ENCODE results near the gene MOB2. TPM values are rescaled to one million over a fixed set of nuclear protein-coding genes. Genes with fewer than 3 reads are reported as not detected.

MOB2 gene
- total and polyA plus RNA-seq, 7 donors = 44.5 to 75.1 (median 58.1) TPM

DNA sequence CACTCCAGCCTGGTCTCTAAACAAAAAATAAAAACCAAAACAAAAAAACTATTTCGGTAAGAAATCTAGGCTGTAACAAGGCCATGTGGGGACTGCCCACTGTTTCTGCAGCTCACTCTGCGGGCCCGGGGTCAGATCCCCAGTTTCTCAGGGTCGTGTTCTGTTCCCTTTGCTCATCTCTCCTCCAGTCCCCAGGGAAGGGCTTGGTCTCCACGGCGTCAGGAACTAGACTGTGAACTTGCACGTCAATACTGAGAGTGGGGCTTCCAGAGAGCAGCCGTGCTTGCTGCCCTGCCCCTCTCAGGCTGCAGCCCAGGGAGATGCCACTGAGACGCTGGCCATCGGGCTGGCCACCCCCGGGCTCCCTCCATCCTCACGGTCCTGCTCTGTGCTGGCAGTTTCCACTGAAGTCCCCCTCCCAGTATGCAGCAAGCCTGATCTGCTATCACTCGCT is 33.7 kb upstream of the MOB2 start:
- Histone ChIP-seq H3K27ac (no peak overlapping the region), H3K4me1 (peaks cover 39% of the 10 kb centered on the region), H3K9me3 (no peaks in the 10 kb centered on the region), H3K36me3 (ENCODE audit: insufficient read depth in 1 of 2, low read depth in 1 of 2) (no peaks in the 10 kb centered on the region), H3K4me3 (no peak overlapping the region), H3K27me3 (ENCODE audit: insufficient read depth in 3 of 3, low read length in 2 of 3) (no peaks in the 10 kb centered on the region)
- TF ChIP-seq, protein P1, sequence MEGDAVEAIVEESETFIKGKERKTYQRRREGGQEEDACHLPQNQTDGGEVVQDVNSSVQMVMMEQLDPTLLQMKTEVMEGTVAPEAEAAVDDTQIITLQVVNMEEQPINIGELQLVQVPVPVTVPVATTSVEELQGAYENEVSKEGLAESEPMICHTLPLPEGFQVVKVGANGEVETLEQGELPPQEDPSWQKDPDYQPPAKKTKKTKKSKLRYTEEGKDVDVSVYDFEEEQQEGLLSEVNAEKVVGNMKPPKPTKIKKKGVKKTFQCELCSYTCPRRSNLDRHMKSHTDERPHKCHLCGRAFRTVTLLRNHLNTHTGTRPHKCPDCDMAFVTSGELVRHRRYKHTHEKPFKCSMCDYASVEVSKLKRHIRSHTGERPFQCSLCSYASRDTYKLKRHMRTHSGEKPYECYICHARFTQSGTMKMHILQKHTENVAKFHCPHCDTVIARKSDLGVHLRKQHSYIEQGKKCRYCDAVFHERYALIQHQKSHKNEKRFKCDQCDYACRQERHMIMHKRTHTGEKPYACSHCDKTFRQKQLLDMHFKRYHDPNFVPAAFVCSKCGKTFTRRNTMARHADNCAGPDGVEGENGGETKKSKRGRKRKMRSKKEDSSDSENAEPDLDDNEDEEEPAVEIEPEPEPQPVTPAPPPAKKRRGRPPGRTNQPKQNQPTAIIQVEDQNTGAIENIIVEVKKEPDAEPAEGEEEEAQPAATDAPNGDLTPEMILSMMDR (IDR thresholded peaks at IDR 0.05) = no peak
- ATAC-seq = no peak
- DNase-seq = no peak
- 63 to 68% (median 66%) methylated on average over 13 of the region's 13 CpGs for WGBS, 3 donors
- intact Hi-C loops (cut with DNase I) = no loop called here

DNA sequence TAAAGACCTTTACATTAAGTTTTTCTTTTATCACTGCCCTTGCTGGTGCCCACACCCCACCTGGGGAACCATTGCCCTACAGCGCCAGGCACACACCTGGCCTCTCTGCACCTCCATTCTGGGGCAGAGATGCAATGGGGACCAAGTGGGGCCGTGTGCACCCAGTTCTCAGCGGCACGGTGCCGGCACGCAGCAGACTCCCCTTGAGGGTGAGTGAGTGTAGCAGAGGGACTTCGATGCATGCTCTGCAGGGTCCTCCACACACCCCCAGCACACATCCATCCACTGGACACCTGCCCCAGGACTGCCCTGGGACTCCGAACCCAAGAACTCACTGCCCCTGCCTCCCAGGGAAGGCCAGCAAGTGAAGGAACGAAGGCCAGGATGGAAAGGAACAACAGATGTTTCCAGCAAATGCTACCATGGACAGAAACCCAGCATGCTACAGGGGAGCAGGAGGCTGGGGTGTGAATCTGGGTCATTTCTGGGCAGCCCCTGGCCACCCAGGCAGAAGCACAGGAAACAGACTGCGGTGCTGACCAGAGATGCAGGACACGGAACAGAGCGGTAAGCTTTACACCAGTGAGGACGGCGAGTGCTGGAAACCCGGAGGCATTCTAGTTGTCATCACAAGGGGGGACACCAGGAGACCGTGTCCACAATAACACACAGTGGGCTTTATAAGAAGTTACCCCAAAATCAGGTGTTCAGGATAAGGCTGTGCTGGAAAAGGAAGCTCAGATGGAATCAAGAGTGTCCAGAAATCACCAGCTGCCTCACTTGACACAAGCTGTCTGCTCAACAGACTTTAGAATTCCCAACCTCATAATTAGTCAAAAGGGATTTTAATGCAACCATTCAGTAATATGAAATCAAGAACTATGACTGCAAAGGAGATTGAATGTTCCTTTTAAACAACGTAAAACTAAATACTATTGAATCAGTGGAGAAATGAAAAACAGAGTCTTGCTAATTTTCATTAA is 32.7 kb upstream of the MOB2 start:
- intact Hi-C loops (cut with DNase I) = loop anchor here (5.0 kb wide), 3 partner anchors 62 to 317 kb away; no protein-coding TSS in a partner anchor
- 91 to 94% (median 93%) methylated on average over 17 of the region's 17 CpGs for WGBS, 3 donors
- H3K27me3 ChIP-seq (ENCODE audit: insufficient read depth in 3 of 3, low read length in 2 of 3) = no peaks in the 10 kb centered on the region
- ATAC-seq (no peak), DNase-seq (peak in 1 of 2 donors; percentile 25)
- no peaks in the 10 kb centered on the region for H3K9me3 ChIP-seq
- H3K4me3 ChIP-seq = no peak overlapping the region
- no peak overlapping the region for H3K27ac ChIP-seq
- H3K36me3 ChIP-seq (ENCODE audit: insufficient read depth in 1 of 2, low read depth in 1 of 2) = no peaks in the 10 kb centered on the region
- TF ChIP-seq, protein P1 (IDR thresholded peaks at IDR 0.05) = no peak
- peaks cover 48% of the 10 kb centered on the region for H3K4me1 ChIP-seq

DNA sequence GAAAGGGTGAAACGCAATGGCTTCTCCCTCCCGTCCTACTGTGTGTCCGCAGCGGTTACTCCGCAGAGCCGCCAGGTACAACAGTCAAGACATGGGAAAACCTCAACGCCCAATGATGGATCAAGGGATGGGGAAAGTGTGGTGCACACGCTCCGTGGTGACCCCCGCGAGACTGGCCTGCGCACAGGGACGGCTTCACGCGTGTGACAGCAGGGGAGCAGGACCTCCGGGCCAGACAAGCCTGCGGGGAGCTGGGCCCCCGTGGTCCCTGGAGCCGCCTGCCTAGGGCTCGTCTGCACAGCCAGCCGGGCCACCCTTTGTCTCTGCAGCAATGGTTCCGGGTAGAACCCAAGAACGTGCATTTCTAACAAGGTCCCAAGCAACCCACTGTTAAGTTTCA is 31.7 kb upstream of the MOB2 start:
- Histone ChIP-seq H3K27ac (no peak overlapping the region), H3K27me3 (ENCODE audit: insufficient read depth in 3 of 3, low read length in 2 of 3) (no peaks in the 10 kb centered on the region), H3K4me1 (peaks cover 52% of the 10 kb centered on the region), H3K36me3 (ENCODE audit: insufficient read depth in 1 of 2, low read depth in 1 of 2) (no peaks in the 10 kb centered on the region), H3K4me3 (no peak overlapping the region), H3K9me3 (no peaks in the 10 kb centered on the region)
- TF ChIP-seq, protein P1 (IDR thresholded peaks at IDR 0.05) = no peak
- intact Hi-C loops (cut with DNase I) = loop anchor here (5.0 kb wide), 3 partner anchors 61 to 316 kb away; no protein-coding TSS in a partner anchor
- WGBS, 3 donors = 93 to 96% (median 95%) methylated on average over 23 of the region's 23 CpGs
- ATAC-seq (no peak), DNase-seq (peak in 1 of 2 donors; percentile 39)

DNA sequence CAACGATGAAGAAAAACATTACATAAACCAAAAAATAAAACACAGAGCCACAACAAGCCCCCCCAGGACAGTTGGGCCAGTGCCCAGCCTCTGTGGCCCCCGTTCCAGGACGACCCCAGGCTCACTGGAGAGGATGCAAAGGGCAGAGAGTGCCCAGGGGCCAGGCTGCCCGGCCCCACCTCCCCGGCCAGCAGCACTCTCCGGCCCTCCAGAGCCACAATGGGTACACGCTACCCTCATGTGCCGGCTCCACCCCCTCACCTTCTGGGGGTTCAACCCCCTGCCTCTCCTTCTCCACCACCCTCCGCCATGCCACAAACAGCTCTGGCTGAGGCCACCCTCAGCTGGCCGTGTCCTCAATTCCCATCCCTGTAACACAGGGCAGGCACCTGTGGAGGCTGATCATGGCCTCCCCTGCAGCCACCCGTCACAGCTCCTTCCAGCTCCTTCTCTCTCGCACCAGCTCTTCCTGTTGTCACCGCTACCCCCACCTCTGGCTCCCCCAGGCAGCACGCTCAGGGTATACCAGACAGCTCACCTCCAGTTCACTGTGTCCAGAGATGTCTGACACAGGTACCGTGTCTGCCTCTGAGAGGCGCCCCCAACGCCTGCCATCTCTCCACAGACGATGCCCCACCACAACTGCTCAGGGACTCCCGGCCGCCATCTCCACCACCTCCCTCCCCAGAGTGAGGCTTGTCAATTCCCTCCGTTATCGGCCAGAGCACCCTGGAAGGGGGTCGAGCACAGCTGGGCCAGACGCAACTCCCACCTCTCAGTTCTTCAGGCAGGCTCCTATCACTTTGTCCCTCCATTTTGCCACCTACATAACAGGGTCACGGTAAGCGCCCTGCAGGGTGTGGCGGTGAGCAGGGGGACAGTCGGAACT is 30.8 kb upstream of the MOB2 start:
- intact Hi-C loops (cut with DNase I) = loop anchor here (5.0 kb wide), 3 partner anchors 60 to 315 kb away; no protein-coding TSS in a partner anchor
- Histone ChIP-seq H3K36me3 (ENCODE audit: insufficient read depth in 1 of 2, low read depth in 1 of 2) (no peaks in the 10 kb centered on the region), H3K27me3 (ENCODE audit: insufficient read depth in 3 of 3, low read length in 2 of 3) (no peaks in the 10 kb centered on the region), H3K27ac (no peak overlapping the region), H3K4me1 (peaks cover 54% of the 10 kb centered on the region), H3K4me3 (no peak overlapping the region), H3K9me3 (no peaks in the 10 kb centered on the region)
- peak in 1 of 2 donors; percentile 40 for DNase-seq
- TF ChIP-seq, protein P1 (IDR thresholded peaks at IDR 0.05) = no peak
- no peak for ATAC-seq
- WGBS, 3 donors = 86 to 87% (median 87%) methylated on average over 26 to 28 of the region's 28 CpGs

Data from psoas muscle (tissue), 8 donors.